B cell (primary cell): ENCODE results near the gene TBC1D2B. TPM values are rescaled to one million over a fixed set of nuclear protein-coding genes. Genes with fewer than 3 reads are reported as not detected.

Experiments
- ATAC-seq: fragments of 200-7000 bp; cut with Tn5 transposase; one replicate; pipeline ENCODE4 v1.10.0; 2021; ENCODE audit warnings: low read depth, mild to moderate bottlenecking, moderate number of reproducible peaks, moderate library complexity
- CTCF ChIA-PET: fragments of 350-600 bp; sonication (Branson Sonifier 250); formaldehyde crosslinking; loops from one replicate; lab custom pipeline; 2021; ENCODE audit warnings: antibody characterized with exemption, inconsistent platforms; lab: Charles Lee
- POLR2A ChIA-PET: fragments of 350-600 bp; sonication (Branson Sonifier 250); formaldehyde crosslinking; loops from one replicate; lab custom pipeline; 2021; ENCODE audit warnings: antibody characterized with exemption; lab: Charles Lee
- DNase-seq: peaks from one replicate; pipeline ENCODE4 v3.0.0; 2013
- H2AFZ ChIP-seq: 2 replicates; pipeline ENCODE4 v1.6.1; 2012; ENCODE audit warnings: mild to moderate bottlenecking, low read depth, low read length; ENCODE audit not compliant: insufficient read depth, poor library complexity, severe bottlenecking
- H3K27ac ChIP-seq, 2 donors: 1 replicate in 1 of 2; 2 replicates in 1 of 2; pipeline ENCODE4 v1.5.1; 2012 to 2013; ENCODE audit warnings: low read length in 2 of 2, mild to moderate bottlenecking in 2 of 2, moderate library complexity in 1 of 2
- H3K27me3 ChIP-seq, 4 experiments: fragments of 200-600 bp in 1 of 4; sonication (generic) in 1 of 4; replicated peaks in 1 of 4; 1 replicate in 2 of 4; 2 replicates in 2 of 4; pipeline versions ENCODE4 v1.6.1 to v1.7.0; 2013 to 2016; ENCODE audit warnings: low read length in 3 of 4, mild to moderate bottlenecking in 2 of 4, mixed read lengths in 1 of 4, moderate library complexity in 1 of 4; ENCODE audit not compliant: insufficient read depth in 4 of 4, control insufficient read depth in 3 of 4; ENCODE audit errors: control extremely low read depth in 1 of 4
- H3K36me3 ChIP-seq, 2 experiments: replicated peaks in 1 of 2; 1 replicate in 1 of 2; 2 replicates in 1 of 2; pipeline versions ENCODE4 v1.6.1 to v1.7.1; 2013; ENCODE audit warnings: low read length in 1 of 2; ENCODE audit not compliant: insufficient read depth in 2 of 2, control insufficient read depth in 1 of 2; ENCODE audit errors: control extremely low read depth in 1 of 2, extremely low read depth in 1 of 2
- H3K4me1 ChIP-seq, 2 donors: fragments of 200-600 bp in 1 of 2; sonication (generic) in 1 of 2; 1 replicate in 1 of 2; 2 replicates in 1 of 2; pipeline versions ENCODE4 v1.5.1 to v1.6.1; 2013 to 2017; ENCODE audit warnings: low read length in 2 of 2; ENCODE audit not compliant: control insufficient read depth in 2 of 2, insufficient read depth in 2 of 2
- H3K4me2 ChIP-seq: replicated peaks from 2 replicates; pipeline ENCODE3; 2012; ENCODE audit warnings: mild to moderate bottlenecking, low read depth, low read length; ENCODE audit not compliant: poor library complexity, severe bottlenecking
- H3K4me3 ChIP-seq, 5 experiments: fragments of 200-600 bp in 1 of 5; sonication (generic) in 1 of 5; 1 replicate in 3 of 5; 2 replicates in 2 of 5; pipeline versions ENCODE4 v1.5.1 to v1.7.0; 2011 to 2016; ENCODE audit warnings: low read length in 4 of 5, mild to moderate bottlenecking in 4 of 5, low read depth in 2 of 5, control low read depth in 1 of 5, moderate library complexity in 1 of 5; ENCODE audit not compliant: insufficient read depth in 1 of 5; ENCODE audit errors: control extremely low read depth in 1 of 5, extremely low read depth in 1 of 5
- H3K79me2 ChIP-seq: fragments of 200-600 bp; sonication (generic); one replicate; pipeline ENCODE4 v1.6.0; 2016; ENCODE audit warnings: low read length; ENCODE audit not compliant: control insufficient read depth, insufficient read depth
- H3K9ac ChIP-seq: fragments of 200-600 bp; sonication (generic); 2 replicates; pipeline ENCODE4 v1.6.1; 2017; ENCODE audit warnings: mild to moderate bottlenecking, low read length, moderate library complexity
- H3K9me3 ChIP-seq, 3 donors: one replicate each; pipeline versions ENCODE4 v1.6.1 to v1.7.1; 2013; ENCODE audit warnings: low read length in 2 of 3; ENCODE audit not compliant: control insufficient read depth in 2 of 3, insufficient read depth in 1 of 3; ENCODE audit errors: control extremely low read depth in 1 of 3
- H4K20me1 ChIP-seq: 2 replicates; pipeline ENCODE4 v1.6.0; 2012; ENCODE audit warnings: mild to moderate bottlenecking, low read length; ENCODE audit not compliant: insufficient read depth, control insufficient read depth, poor library complexity, severe bottlenecking
- H3K27ac Mint-ChIP-seq: one replicate; pipeline ENCODE4 v1.8.0; 2021; ENCODE audit warnings: mixed read lengths
- H3K27me3 Mint-ChIP-seq: one replicate; pipeline ENCODE4 v1.8.0; 2021; ENCODE audit warnings: mixed read lengths
- H3K4me1 Mint-ChIP-seq: one replicate; pipeline ENCODE4 v1.8.0; 2021; ENCODE audit warnings: mixed read lengths
- H3K4me3 Mint-ChIP-seq: one replicate; pipeline ENCODE4 v1.8.0; 2021; ENCODE audit warnings: mixed read lengths
- H3K9me3 Mint-ChIP-seq: one replicate; pipeline ENCODE4 v1.8.0; 2022; ENCODE audit warnings: mixed read lengths; ENCODE audit not compliant: insufficient read depth
- EZH2 ChIP-seq: IDR thresholded peaks from 2 replicates; pipeline ENCODE4 v1.6.1; 2012; ENCODE audit warnings: borderline replicate concordance, low read depth, mild to moderate bottlenecking, moderate library complexity, low read length; ENCODE audit not compliant: insufficient read depth, poor library complexity, severe bottlenecking
- WGBS: methylation state at CpG from one replicate; pipeline ENCODE4 v1.1.5; 2013; ENCODE audit warnings: missing lambda C conversion rate; ENCODE audit not compliant: insufficient coverage; 5-methylcytosine and 5-hydroxymethylcytosine counted together
- intact Hi-C: fragments of 100-400 bp; cut with micrococcal nuclease; formaldehyde crosslinking; loops from one replicate; pipeline ENCODE4 v1.10.0; 2022
- polyA plus RNA-seq: library from polyadenylated mRNA; depleted of rRNA; stranded (reverse); fragments of >200 nt; gene quantifications from 2 replicates; pipeline ENCODE4 v1.2.3, GENCODE V29; 2012
- total RNA-seq, 2 donors: library from RNA; stranded (reverse); fragments of 120-200 nt in 1 of 2; gene quantifications; 1 replicate in 1 of 2; 2 replicates in 1 of 2; pipeline versions ENCODE4 v1.2.3 to v1.2.4, GENCODE V29; 2013 to 2022
- TF ChIP-seq, protein P1 (sequence below): fragments of 200-600 bp; IDR thresholded peaks from one replicate; pipeline ENCODE4 v1.8.0; 2022; ENCODE audit warnings: antibody characterized with exemption, mild to moderate bottlenecking

The TBC1D2B gene
- total and polyA plus RNA-seq, 2 donors (not counting 1 experiment from before 2014, with no cell fraction given): 8.5 to 26.1 TPM

DNA sequence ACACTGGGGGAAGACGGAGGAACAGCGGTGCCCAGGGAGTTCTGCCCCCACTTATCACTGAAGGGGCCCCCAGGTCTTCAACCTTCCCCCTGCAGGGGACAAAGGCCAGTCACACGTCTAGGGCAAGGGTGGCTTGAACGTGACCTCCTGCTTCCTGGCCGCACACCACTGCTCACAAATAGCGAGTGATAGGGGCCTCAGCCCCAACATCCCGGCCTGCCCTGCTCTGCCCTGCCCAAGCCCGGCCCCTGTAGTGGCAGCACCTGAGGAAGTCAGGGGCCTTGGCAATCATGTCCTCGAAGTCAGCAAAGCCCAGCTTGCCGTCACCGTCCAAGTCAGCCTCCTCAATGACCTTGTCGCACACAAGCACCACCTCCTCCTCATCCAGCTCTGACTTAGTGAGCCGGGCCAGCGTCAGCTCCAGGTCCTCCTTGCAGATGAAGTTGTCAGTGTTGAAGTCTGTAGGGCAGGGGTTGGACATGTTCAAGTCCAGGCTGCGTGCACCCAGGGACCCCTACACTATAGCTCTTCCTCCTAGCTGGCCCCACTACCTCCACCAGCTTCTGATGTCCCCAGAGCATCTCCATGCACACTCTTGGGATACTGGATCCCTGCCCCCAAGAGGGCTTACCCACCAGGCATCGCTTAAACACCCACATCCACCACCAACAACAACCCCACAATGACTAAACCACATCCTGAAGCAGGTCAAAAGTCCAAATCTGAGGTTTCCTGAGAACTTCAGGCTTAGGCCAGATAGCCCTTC lies 28.1 kb upstream of the TBC1D2B start:
- Histone ChIP-seq H3K27ac (no peak overlapping the region), H3K79me2 (no peaks in the 10 kb centered on the region), H2AFZ (no peak overlapping the region), H3K9me3 (peaks cover 0 to 3% (median 0%) of the 10 kb centered on the region in 3 donors), H3K4me1 (peaks cover 0 to 4% of the 10 kb centered on the region in 2 donors), H3K4me2 (no peak overlapping the region), H4K20me1 (no peaks in the 10 kb centered on the region), H3K9ac (no peak overlapping the region), H3K27me3 (no peaks in the 10 kb centered on the region), H3K4me3 (no peak overlapping the region), H3K36me3 (no peaks in the 10 kb centered on the region)
- intact Hi-C loops: no loop called here
- TF ChIP-seq, protein P1, sequence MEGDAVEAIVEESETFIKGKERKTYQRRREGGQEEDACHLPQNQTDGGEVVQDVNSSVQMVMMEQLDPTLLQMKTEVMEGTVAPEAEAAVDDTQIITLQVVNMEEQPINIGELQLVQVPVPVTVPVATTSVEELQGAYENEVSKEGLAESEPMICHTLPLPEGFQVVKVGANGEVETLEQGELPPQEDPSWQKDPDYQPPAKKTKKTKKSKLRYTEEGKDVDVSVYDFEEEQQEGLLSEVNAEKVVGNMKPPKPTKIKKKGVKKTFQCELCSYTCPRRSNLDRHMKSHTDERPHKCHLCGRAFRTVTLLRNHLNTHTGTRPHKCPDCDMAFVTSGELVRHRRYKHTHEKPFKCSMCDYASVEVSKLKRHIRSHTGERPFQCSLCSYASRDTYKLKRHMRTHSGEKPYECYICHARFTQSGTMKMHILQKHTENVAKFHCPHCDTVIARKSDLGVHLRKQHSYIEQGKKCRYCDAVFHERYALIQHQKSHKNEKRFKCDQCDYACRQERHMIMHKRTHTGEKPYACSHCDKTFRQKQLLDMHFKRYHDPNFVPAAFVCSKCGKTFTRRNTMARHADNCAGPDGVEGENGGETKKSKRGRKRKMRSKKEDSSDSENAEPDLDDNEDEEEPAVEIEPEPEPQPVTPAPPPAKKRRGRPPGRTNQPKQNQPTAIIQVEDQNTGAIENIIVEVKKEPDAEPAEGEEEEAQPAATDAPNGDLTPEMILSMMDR: no peak
- ChIA-PET CTCF (interaction anchor here (0.8 to 9.4 kb wide), 8 partner anchors 13 to 149 kb away, joined by 3 to 164 read pairs (median 8); partner anchors contain the start of gene SH2D7), POLR2A (no interaction called here)
- H3K27ac Mint-ChIP-seq: no peak overlapping the region
- no peaks in the 10 kb centered on the region for H3K9me3 Mint-ChIP-seq
- DNase-seq (no peak), ATAC-seq (no peak)
- WGBS: 85% methylated on average over 13 of the region's 16 CpGs
- no peak overlapping the region for H3K4me3 Mint-ChIP-seq
- no peaks in the 10 kb centered on the region for H3K4me1 Mint-ChIP-seq
- no peaks in the 10 kb centered on the region for H3K27me3 Mint-ChIP-seq

DNA sequence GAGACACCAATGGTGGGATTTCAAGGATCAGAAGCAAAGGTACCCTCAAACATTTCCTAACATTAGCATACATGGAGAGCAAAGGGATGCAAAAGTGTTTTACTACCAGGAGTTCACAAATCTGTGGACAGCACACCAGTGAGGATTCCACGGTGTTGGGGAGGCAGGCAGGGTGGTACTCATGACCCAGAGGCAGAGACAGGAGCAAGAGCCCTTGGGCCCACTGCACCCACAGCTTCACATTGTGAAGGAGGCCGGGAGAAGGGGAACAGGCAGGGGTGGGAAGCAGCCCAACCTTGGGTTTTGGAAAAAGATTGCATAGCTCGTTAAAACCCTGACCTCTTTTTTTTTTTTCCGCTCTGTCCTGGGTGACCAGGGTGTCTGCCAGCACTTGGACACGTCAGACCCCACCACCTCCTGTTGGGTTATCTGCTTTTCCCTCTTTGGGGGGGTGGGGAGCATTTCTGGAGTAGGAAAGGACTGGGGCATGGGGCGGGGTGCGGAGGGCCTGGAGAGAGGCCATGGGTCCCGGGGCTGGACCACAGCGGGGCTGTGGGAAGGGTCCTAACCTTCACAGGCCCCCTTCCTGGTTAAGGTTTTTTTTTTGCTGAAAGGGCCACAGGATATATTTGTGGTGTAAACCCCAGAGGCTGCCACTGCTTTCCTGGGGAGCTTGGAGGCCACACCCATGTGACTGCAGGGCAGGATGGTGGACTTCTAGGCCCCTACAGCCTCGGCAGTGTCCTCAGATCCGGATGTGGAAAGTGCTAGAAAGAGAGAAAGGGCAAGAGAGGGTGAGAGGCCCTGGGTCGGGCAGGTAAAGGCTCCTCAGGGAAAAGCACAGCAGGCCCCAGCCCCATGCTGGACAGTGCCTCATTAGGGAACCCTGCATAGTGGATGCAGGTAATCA lies 27.3 kb upstream of the TBC1D2B start:
- Histone ChIP-seq H3K36me3 (no peaks in the 10 kb centered on the region), H2AFZ (no peak overlapping the region), H3K4me2 (no peak overlapping the region), H3K4me3 (no peak overlapping the region), H3K4me1 (peaks cover 0 to 4% of the 10 kb centered on the region in 2 donors), H3K9ac (no peak overlapping the region), H3K9me3 (peaks cover 0 to 3% (median 0%) of the 10 kb centered on the region in 3 donors), H3K27ac (no peak overlapping the region), H3K27me3 (no peaks in the 10 kb centered on the region), H3K79me2 (no peaks in the 10 kb centered on the region), H4K20me1 (no peaks in the 10 kb centered on the region)
- intact Hi-C loops: no loop called here
- no peaks in the 10 kb centered on the region for H3K27me3 Mint-ChIP-seq
- H3K4me1 Mint-ChIP-seq: no peaks in the 10 kb centered on the region
- H3K27ac Mint-ChIP-seq: no peak overlapping the region
- 91% methylated on average over 9 of the region's 12 CpGs for WGBS
- ATAC-seq (no peak), DNase-seq (no peak)
- H3K9me3 Mint-ChIP-seq: no peaks in the 10 kb centered on the region
- CTCF ChIA-PET: interaction anchor here (1.5 to 9.4 kb wide), 6 partner anchors 12 to 148 kb away, joined by 4 to 164 read pairs (median 14); partner anchors contain the start of gene SH2D7
- TF ChIP-seq, protein P1: no peak
- no peak for TF ChIP-seq EZH2
- H3K4me3 Mint-ChIP-seq: no peak overlapping the region
- POLR2A ChIA-PET: no interaction called here
